GOT3 (cell line): ENCODE results near the gene OSBP.
"Not testable (repeated sequence)": the region's sequence is repeated elsewhere in the genome, so short reads cannot be mapped to it uniquely, and the experiment has no call there.

Experiments
- DNase-seq: peaks from one replicate; lab custom pipeline; 2025; ENCODE audit warnings: mixed read lengths; lab: John Stamatoyannopoulos, UW

Gene OSBP

GRCh38 chr11:59615637-59616395 lies at the start of gene OSBP:
TSS of gene OSBP (minus strand) at chr11:59615774. CDS start at chr11:59615664, 110 bp downstream.
- DNase-seq, result peak; percentile 99

- no peak for DNase-seq
These were observed 45.0 kb upstream of the OSBP start for GRCh38 chr11:59660621-59661020.

GRCh38 chr11:59659981-59660380 lies 44.4 kb upstream of the OSBP start:
- DNase-seq, result no peak

GRCh38 chr11:59658036-59658435 lies 42.5 kb upstream of the OSBP start:
- DNase-seq, result no peak

- no peak for DNase-seq
These were observed 39.3 kb upstream of the OSBP start for GRCh38 chr11:59654893-59655292.

- DNase-seq, result no peak
These were observed 31.8 kb upstream of the OSBP start for GRCh38 chr11:59647245-59647980.

GRCh38 chr11:59644528-59644927 lies 29.0 kb upstream of the OSBP start:
- no peak for DNase-seq

GRCh38 chr11:59643390-59643789 lies 27.8 kb upstream of the OSBP start:
- DNase-seq, result no peak

- DNase-seq, result no peak
These were observed 25.6 kb upstream of the OSBP start for GRCh38 chr11:59641156-59641555.

GRCh38 chr11:59630493-59630892 lies 14.9 kb upstream of the OSBP start:
- no peak for DNase-seq

GRCh38 chr11:59629996-59630395 lies 14.4 kb upstream of the OSBP start:
- DNase-seq, result no peak

GRCh38 chr11:59626969-59627368 lies 11.4 kb upstream of the OSBP start:
- DNase-seq, result not testable (repeated sequence)

GRCh38 chr11:59625703-59626102 lies 10.1 kb upstream of the OSBP start:
- no peak for DNase-seq

GRCh38 chr11:59617876-59618275 lies 2.3 kb upstream of the OSBP start:
- DNase-seq, result no peak

GRCh38 chr11:59616396-59616982 lies 915 bp upstream of the OSBP start:
- DNase-seq, result no peak

GRCh38 chr11:59615120-59615636 lies 396 bp downstream of the OSBP start:
- DNase-seq, result no peak

- DNase-seq, result no peak
These were observed 1.1 kb downstream of the OSBP start for GRCh38 chr11:59614277-59615119.

- no peak for DNase-seq
These were observed 3.7 kb downstream of the OSBP start for GRCh38 chr11:59611570-59612565.

- no peak for DNase-seq
These were observed 5.3 kb downstream of the OSBP start for GRCh38 chr11:59610289-59610688.

- no peak for DNase-seq
These were observed 7.7 kb downstream of the OSBP start for GRCh38 chr11:59607703-59608454.
